HG03103 (cell line): ENCODE data around the gene KIF27.
"Not testable (repeated sequence)": the region's sequence is repeated elsewhere in the genome, so short reads cannot be mapped to it uniquely, and the experiment has no call there.

ENCODE experiments used
- ATAC-seq: cut with Tn5 transposase; IDR thresholded peaks from one replicate; pipeline ENCODE4 v1.9.1; 2021; ENCODE audit warnings: low read depth; ENCODE audit not compliant: unreplicated experiment

Gene KIF27

DNA sequence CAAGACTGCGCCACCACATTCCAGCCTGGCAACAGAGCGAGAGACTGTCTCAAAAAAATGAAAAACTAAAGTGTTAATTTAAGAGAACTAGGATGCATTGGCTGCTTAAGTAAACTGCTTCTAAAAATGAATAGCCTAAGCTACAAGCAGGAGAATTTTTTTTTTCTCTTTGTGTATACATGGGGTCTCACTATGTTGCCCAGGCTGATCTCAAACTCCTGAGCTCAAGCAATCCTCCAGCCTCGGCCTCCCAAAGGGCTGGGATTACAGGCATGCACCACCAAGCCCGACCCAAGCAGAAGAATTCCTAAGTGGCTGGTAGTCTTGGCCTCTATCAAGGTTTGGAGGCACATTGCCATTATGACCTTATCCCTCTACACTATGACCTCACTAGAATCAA is 106.1 kb downstream of the KIF27 start:
- ATAC-seq = not testable (repeated sequence)

DNA sequence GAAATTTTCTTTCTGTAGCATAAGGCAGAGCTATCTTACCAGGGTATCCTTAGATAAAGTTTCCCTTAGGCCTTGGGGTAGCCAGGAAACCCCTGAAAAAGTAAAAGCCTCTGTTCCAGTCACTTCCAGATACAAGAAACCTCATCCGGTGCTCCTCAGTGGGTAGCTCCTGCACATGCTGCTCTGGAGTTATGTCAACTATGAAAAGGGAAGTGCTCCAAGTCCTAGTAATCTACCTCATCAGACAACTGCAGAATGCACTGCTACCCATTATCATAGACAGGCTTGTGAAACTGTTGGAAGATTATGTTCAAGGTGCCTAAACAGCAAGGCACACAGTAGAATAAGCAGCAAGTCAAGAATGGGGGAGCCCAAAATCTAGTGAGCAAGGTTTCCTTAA is 112.0 kb downstream of the KIF27 start:
- ATAC-seq = not testable (repeated sequence)

DNA sequence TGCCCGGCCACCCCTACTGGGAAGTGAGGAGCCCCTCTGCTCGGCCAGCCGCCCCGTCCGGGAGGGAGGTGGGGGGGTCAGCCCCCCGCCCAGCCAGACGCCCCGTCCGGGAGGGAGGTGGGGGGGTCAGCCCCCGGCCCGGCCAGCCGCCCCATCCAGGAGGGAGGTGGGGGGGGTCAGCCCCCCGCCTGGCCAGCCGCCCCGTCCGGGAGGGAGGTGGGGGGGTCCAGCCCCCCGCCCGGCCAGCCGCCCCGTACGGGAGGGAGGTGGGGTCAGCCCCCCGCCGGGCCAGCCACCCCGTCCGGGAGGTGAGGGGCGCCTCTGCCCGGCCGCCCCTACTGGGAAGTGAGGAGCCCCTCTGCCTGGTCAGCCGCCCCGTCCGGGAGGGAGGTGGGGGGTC is 116.8 kb downstream of the KIF27 start:
- ATAC-seq = not testable (repeated sequence)

DNA sequence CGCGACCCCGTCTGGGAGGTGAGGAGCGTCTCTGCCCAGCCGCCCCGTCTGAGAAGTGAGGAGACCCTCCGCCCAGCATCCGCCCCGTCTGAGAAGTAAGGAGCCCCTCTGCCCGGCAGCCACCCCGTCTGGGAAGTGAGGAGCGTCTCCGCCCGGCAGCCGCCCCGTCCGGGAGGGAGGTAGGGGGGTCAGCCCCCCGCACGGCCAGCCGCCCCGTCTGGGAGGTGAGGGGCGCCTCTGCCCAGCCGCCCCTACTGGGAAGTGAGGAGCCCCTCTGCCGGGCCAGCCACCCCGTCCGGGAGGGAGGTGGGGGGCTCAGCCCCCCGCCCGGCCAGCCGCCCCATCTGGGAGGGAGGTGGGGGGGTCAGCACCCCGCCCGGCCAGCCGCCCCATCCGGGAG is 117.3 kb downstream of the KIF27 start:
- ATAC-seq = not testable (repeated sequence)

DNA sequence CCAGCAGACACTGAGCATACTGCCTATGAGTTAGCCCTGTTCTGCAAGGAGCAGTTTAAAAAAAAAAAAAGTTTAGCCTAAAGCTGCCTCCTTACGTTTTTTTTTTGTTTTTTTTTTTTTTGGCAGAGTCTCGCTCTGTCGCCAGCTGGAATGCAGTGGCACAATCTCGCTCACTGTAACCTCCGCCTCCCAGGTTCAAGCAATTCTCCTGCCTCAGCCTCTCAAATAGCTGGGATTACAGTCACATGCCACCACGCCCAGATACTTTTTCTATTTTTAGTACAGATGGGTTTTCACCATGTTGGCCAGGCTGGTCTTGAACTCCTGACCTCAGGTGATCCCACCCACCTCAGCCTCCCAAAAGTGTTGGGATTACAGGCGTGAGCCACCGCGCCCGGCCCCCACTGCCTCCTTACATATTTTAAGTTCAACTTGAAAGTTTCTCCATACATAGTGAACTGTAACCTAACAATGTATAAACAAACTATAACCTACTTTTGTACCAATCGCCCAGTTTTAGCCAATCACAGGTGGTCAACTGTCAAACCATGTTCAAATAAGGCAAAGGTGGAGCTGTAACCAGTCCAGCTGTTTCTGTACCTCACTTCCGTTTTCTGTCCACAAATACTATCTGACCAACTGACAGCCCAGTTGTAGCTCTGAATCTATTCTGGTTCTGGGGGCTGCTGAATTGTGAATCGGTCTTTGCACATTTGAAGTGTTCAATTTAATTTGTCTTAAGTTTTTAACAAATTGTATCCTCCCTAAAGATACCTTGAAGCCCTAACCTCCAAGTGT is 120.8 kb downstream of the KIF27 start:
- no peak for ATAC-seq

DNA sequence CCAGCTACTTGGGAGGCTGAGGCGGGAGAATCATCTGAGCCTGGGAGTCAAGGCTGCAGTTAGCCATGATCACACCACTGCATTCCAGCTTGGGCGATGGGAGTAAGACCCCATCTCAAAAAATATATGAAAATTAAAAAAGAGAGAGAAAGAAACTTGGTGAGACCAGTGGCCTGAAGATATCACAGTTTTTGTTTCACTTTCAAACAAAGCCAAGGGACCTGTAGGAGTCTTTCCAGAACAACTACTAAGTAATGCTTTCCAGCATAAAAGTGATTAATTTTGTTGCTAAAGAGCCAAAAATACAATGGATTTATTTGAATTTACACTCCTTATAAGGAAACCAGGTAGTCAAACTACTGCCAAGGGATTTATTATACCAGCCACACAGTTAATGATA is 127.2 kb downstream of the KIF27 start:
- no peak for ATAC-seq

DNA sequence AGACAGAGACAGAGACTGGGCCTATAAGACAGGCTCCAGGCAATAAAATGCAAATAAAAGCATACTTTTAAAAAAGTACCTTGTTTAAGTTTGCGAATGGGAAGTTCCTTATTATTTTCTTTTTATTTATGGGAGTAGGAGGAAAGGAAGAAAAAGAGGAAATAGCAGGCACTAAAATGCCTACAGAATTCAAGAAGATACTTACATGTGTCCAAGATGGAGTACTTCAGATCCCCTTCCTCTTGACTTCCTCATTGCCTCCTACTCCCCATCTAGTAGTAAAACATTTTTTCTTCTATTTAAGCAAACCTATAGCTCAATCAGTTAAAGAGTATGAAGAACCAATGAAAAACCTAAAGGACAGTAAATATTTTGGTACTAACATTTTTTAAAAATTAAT is 128.5 kb downstream of the KIF27 start:
- no peak for ATAC-seq
